HepG2 (cell line): ENCODE measurements around the gene PAPSS1. TPM values are rescaled to one million over a fixed set of nuclear protein-coding genes. Genes with fewer than 3 reads are reported as not detected.

ENCODE experiments used
- FOXM1 ChIP-seq: sonication (generic); formaldehyde crosslinking; IDR thresholded peaks from 2 replicates; pipeline ENCODE4 v1.5.0; 2020; ENCODE audit warnings: missing genetic modification reagents
- JARID2 ChIP-seq: sonication (generic); formaldehyde crosslinking; IDR thresholded peaks from 2 replicates; pipeline ENCODE4 v1.8.1; 2023; ENCODE audit warnings: missing genetic modification reagents, inconsistent platforms; ENCODE audit not compliant: insufficient replicate concordance
- KLF16 ChIP-seq, 2 experiments: sonication (generic) in 1 of 2; formaldehyde crosslinking in 1 of 2; IDR thresholded peaks; 2 replicates each; pipeline versions ENCODE4 v1.6.1 to v1.8.0; 2016 to 2023; ENCODE audit warnings: missing genetic modification reagents in 2 of 2, missing compliant biosample characterization in 1 of 2
- POGZ ChIP-seq: sonication (generic); formaldehyde crosslinking; IDR thresholded peaks from 2 replicates; pipeline ENCODE4 v1.4.0; 2020; ENCODE audit warnings: mild to moderate bottlenecking, missing genetic modification reagents
- PTBP1 ChIP-seq: fragments of 200-400 bp; formaldehyde crosslinking; IDR thresholded peaks from 2 replicates; pipeline ENCODE4 v1.6.1; 2018; ENCODE audit warnings: low read length, low read depth; ENCODE audit not compliant: poor library complexity, severe bottlenecking
- SNAPC2 ChIP-seq: sonication (generic); formaldehyde crosslinking; IDR thresholded peaks from 2 replicates; pipeline ENCODE4 v1.8.1; 2022; ENCODE audit warnings: mild to moderate bottlenecking, missing genetic modification reagents
- ZNF543 ChIP-seq: sonication (generic); formaldehyde crosslinking; IDR thresholded peaks from 2 replicates; pipeline ENCODE4 v1.4.0; 2020; ENCODE audit warnings: mild to moderate bottlenecking, missing genetic modification reagents
- ZNF790 ChIP-seq: sonication (generic); formaldehyde crosslinking; IDR thresholded peaks from 2 replicates; pipeline ENCODE4 v1.8.0; 2022; ENCODE audit warnings: missing genetic modification reagents, mild to moderate bottlenecking, borderline replicate concordance
- polyA plus RNA-seq, 8 experiments: library from polyadenylated mRNA; depleted of rRNA in 3 of 8; stranded (reverse) in 7 of 8; unstranded in 1 of 8; fragments of >200 nt; fragmentation: Illumina TruSeq in 4 of 8; extraction: Trizol in 4 of 8; gene quantifications; 2 replicates each; pipeline versions ENCODE4 v1.2.1 to v1.2.3, GENCODE V29; 2011 to 2016; ENCODE audit warnings: low read depth in 4 of 8, missing spikeins in 1 of 8, mixed read lengths in 1 of 8; ENCODE audit not compliant: insufficient read depth in 1 of 8
- total RNA-seq, 5 experiments: library from RNA; depleted of rRNA; stranded (reverse); fragments of >200 nt; fragmentation: Illumina TruSeq; extraction: Trizol; gene quantifications; 2 replicates each; pipeline ENCODE4 v1.2.3, GENCODE V29; 2016; ENCODE audit warnings: low read depth in 1 of 5
- TF ChIP-seq, protein P1 (sequence below): sonication (generic); formaldehyde crosslinking; IDR thresholded peaks from 2 replicates; pipeline ENCODE4 v1.8.0; 2022; ENCODE audit warnings: low read depth, missing genetic modification reagents
- TF ChIP-seq, protein P2 (sequence below): sonication (generic); formaldehyde crosslinking; IDR thresholded peaks from 2 replicates; pipeline ENCODE4 v1.4.0; 2020; ENCODE audit warnings: missing genetic modification reagents, borderline replicate concordance
- TF ChIP-seq, protein P3 (sequence below): sonication (generic); formaldehyde crosslinking; IDR thresholded peaks from 2 replicates; pipeline ENCODE4 v1.4.0; 2020; ENCODE audit warnings: mild to moderate bottlenecking, missing genetic modification reagents
- TF ChIP-seq, protein P4 (sequence below), 2 experiments: sonication (generic) in 1 of 2; formaldehyde crosslinking in 1 of 2; IDR thresholded peaks; 2 replicates each; pipeline versions ENCODE4 v1.4.0 to v1.6.1; 2018 to 2020; ENCODE audit warnings: missing genetic modification reagents in 2 of 2, borderline replicate concordance in 1 of 2, low read depth in 1 of 2, mild to moderate bottlenecking in 1 of 2, missing biosample characterization in 1 of 2
- TF ChIP-seq, protein P5 (sequence below): sonication (generic); formaldehyde crosslinking; conservative IDR thresholded peaks from 2 replicates; pipeline ENCODE4 v1.8.0; 2022; ENCODE audit warnings: missing genetic modification reagents
- TF ChIP-seq, protein P6 (sequence below): sonication (generic); formaldehyde crosslinking; IDR thresholded peaks from 2 replicates; pipeline ENCODE4 v1.4.0; 2020; ENCODE audit warnings: missing genetic modification reagents

The PAPSS1 gene
- total and polyA plus RNA-seq, 2 of the 13 experiments (the other 11 are each of a cell fraction or from before 2014, with no cell fraction given) = 105 to 126 TPM

DNA sequence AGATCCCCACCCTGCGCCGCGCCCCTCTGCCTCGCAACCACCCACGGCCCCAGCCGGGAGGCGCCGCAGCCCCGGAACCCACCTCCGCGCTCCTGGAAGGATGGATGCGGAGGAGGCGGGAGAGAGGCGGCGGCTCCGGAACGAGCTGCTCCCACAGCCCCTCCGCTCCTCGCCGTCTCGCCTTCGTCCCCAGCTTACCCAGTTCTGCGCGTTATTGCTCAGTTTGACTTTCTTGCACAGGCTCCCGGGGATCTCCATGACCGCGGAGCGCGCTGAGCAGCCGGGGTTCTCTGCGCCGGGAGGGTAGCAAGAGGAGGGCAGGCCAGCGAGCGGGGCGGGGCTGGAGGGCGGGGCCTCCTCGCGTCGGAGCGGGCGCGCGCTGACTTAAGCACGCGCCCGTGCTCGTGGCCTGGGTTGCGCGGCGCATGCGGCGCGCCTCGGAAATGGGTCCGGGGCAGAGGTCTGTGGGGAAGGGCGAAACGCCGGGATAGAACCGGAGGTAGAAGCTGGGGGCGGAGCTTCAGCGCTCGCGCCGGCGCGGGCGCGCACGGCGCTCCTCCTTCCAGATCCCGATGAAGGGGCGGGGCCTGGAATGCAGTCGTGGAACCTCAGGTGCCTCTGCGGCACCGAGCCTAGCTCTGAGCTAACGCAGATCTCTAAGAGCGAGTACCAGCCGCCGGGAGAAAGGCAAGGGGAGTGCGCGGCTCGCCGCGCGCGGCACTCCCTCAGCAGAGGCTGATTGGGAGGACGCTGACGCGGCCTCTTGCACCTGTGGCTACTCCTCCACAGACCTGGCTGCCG is at the start of gene PAPSS1 (continued):
- TF ChIP-seq, protein P1, sequence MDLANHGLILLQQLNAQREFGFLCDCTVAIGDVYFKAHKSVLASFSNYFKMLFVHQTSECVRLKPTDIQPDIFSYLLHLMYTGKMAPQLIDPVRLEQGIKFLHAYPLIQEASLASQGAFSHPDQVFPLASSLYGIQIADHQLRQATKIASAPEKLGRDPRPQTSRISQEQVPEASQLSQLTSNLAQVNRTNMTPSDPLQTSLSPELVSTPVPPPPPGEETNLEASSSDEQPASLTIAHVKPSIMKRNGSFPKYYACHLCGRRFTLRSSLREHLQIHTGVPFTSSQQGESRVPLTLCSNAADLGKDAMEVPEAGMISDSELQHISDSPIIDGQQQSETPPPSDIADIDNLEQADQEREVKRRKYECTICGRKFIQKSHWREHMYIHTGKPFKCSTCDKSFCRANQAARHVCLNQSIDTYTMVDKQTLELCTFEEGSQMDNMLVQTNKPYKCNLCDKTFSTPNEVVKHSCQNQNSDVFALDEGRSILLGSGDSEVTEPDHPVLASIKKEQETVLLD (CRISPR knock-in tag) = 0 out of 2 replicates have a peak, but pooled peaks have one; percentile 16
- TF ChIP-seq PTBP1 = no peak
- TF ChIP-seq, protein P2, sequence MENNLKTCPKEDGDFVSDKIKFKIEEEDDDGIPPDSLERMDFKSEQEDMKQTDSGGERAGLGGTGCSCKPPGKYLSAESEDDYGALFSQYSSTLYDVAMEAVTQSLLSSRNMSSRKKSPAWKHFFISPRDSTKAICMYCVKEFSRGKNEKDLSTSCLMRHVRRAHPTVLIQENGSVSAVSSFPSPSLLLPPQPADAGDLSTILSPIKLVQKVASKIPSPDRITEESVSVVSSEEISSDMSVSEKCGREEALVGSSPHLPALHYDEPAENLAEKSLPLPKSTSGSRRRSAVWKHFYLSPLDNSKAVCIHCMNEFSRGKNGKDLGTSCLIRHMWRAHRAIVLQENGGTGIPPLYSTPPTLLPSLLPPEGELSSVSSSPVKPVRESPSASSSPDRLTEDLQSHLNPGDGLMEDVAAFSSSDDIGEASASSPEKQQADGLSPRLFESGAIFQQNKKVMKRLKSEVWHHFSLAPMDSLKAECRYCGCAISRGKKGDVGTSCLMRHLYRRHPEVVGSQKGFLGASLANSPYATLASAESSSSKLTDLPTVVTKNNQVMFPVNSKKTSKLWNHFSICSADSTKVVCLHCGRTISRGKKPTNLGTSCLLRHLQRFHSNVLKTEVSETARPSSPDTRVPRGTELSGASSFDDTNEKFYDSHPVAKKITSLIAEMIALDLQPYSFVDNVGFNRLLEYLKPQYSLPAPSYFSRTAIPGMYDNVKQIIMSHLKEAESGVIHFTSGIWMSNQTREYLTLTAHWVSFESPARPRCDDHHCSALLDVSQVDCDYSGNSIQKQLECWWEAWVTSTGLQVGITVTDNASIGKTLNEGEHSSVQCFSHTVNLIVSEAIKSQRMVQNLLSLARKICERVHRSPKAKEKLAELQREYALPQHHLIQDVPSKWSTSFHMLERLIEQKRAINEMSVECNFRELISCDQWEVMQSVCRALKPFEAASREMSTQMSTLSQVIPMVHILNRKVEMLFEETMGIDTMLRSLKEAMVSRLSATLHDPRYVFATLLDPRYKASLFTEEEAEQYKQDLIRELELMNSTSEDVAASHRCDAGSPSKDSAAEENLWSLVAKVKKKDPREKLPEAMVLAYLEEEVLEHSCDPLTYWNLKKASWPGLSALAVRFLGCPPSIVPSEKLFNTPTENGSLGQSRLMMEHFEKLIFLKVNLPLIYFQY (CRISPR knock-in tag) = peak; percentile 36; the same call in 1 of the 2 replicates
- 0 out of 4 replicates have a peak, but pooled peaks of 1 of the 2 experiments have one; percentile 37 for TF ChIP-seq KLF16 (CRISPR knock-in tag; IDR thresholded peaks at IDR 0.05)
- TF ChIP-seq, protein P3, sequence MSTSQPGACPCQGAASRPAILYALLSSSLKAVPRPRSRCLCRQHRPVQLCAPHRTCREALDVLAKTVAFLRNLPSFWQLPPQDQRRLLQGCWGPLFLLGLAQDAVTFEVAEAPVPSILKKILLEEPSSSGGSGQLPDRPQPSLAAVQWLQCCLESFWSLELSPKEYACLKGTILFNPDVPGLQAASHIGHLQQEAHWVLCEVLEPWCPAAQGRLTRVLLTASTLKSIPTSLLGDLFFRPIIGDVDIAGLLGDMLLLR (CRISPR knock-in tag) = peak; percentile 89
- TF ChIP-seq FOXM1 = no peak
- TF ChIP-seq SNAPC2 (CRISPR knock-in tag) = no peak; the same call in 1 of the 2 replicates
- peak; percentile 54 for TF ChIP-seq JARID2 (CRISPR knock-in tag)
- peak; percentile 29; the same call in 1 of the 2 replicates for TF ChIP-seq POGZ (CRISPR knock-in tag)
- TF ChIP-seq, protein P4, sequence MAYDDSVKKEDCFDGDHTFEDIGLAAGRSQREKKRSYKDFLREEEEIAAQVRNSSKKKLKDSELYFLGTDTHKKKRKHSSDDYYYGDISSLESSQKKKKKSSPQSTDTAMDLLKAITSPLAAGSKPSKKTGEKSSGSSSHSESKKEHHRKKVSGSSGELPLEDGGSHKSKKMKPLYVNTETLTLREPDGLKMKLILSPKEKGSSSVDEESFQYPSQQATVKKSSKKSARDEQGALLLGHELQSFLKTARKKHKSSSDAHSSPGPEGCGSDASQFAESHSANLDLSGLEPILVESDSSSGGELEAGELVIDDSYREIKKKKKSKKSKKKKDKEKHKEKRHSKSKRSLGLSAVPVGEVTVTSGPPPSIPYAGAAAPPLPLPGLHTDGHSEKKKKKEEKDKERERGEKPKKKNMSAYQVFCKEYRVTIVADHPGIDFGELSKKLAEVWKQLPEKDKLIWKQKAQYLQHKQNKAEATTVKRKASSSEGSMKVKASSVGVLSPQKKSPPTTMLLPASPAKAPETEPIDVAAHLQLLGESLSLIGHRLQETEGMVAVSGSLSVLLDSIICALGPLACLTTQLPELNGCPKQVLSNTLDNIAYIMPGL (CRISPR knock-in tag; IDR thresholded peaks at IDR 0.05; ENCODE audit: borderline replicate concordance in 1 of 2, low read depth in 1 of 2) = peak; percentile 33 to 91; a peak in 3 of 4 replicates
- peak; percentile 72; the same call in 1 of the 2 replicates for TF ChIP-seq ZNF790 (CRISPR knock-in tag)
- peak; percentile 50; the same call in 1 of the 2 replicates for TF ChIP-seq ZNF543 (CRISPR knock-in tag)
- TF ChIP-seq, protein P5, sequence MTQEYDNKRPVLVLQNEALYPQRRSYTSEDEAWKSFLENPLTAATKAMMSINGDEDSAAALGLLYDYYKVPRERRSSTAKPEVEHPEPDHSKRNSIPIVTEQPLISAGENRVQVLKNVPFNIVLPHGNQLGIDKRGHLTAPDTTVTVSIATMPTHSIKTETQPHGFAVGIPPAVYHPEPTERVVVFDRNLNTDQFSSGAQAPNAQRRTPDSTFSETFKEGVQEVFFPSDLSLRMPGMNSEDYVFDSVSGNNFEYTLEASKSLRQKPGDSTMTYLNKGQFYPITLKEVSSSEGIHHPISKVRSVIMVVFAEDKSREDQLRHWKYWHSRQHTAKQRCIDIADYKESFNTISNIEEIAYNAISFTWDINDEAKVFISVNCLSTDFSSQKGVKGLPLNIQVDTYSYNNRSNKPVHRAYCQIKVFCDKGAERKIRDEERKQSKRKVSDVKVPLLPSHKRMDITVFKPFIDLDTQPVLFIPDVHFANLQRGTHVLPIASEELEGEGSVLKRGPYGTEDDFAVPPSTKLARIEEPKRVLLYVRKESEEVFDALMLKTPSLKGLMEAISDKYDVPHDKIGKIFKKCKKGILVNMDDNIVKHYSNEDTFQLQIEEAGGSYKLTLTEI (CRISPR knock-in tag) = no peak
- TF ChIP-seq, protein P6, sequence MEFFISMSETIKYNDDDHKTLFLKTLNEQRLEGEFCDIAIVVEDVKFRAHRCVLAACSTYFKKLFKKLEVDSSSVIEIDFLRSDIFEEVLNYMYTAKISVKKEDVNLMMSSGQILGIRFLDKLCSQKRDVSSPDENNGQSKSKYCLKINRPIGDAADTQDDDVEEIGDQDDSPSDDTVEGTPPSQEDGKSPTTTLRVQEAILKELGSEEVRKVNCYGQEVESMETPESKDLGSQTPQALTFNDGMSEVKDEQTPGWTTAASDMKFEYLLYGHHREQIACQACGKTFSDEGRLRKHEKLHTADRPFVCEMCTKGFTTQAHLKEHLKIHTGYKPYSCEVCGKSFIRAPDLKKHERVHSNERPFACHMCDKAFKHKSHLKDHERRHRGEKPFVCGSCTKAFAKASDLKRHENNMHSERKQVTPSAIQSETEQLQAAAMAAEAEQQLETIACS = peak; percentile 98
